GM19452 (cell line): Measurements from ENCODE around the gene SLC6A1.

Experiments used
- ATAC-seq: cut with Tn5 transposase; IDR thresholded peaks from one replicate; pipeline ENCODE4 v1.9.1; 2021; ENCODE audit not compliant: unreplicated experiment

SLC6A1 gene

GRCh38 chr3:11015369-11015768 lies 22.8 kb downstream of the SLC6A1 start:
- ATAC-seq = no peak

- ATAC-seq = no peak
These were observed 24.2 kb downstream of the SLC6A1 start for GRCh38 chr3:11016727-11017126.

GRCh38 chr3:11019116-11019819 lies 26.7 kb downstream of the SLC6A1 start:
- no peak for ATAC-seq

GRCh38 chr3:11020764-11021163 lies 28.2 kb downstream of the SLC6A1 start:
- ATAC-seq = no peak

GRCh38 chr3:11021611-11022011 lies 29.1 kb downstream of the SLC6A1 start:
- no peak for ATAC-seq

GRCh38 chr3:11022115-11022514 lies 29.6 kb downstream of the SLC6A1 start:
- ATAC-seq = no peak

- ATAC-seq = no peak
These were observed 31.6 kb downstream of the SLC6A1 start for GRCh38 chr3:11024181-11024580.

- ATAC-seq = no peak
These were observed 37.4 kb downstream of the SLC6A1 start for GRCh38 chr3:11029948-11030347.

GRCh38 chr3:11033871-11034270 lies 41.3 kb downstream of the SLC6A1 start:
- ATAC-seq = no peak

GRCh38 chr3:11034309-11034985 lies 41.9 kb downstream of the SLC6A1 start:
- no peak for ATAC-seq

- ATAC-seq = no peak
These were observed 43.4 kb downstream of the SLC6A1 start for GRCh38 chr3:11035757-11036505.

- no peak for ATAC-seq
These were observed 44.8 kb downstream of the SLC6A1 start for GRCh38 chr3:11037241-11037873.

GRCh38 chr3:11037976-11038375 lies 45.4 kb downstream of the SLC6A1 start:
- ATAC-seq = no peak

- no peak for ATAC-seq
These were observed 53.0 kb downstream of the SLC6A1 start for GRCh38 chr3:11045536-11045935.

GRCh38 chr3:11047500-11047899 lies 55.0 kb downstream of the SLC6A1 start:
- ATAC-seq = no peak

- ATAC-seq = no peak
These were observed 58.2 kb downstream of the SLC6A1 start for GRCh38 chr3:11050666-11051323.

GRCh38 chr3:11053926-11054503 lies 61.5 kb downstream of the SLC6A1 start:
- no peak for ATAC-seq

- no peak for ATAC-seq
These were observed 62.3 kb downstream of the SLC6A1 start for GRCh38 chr3:11054739-11055438.

GRCh38 chr3:11055496-11055895 lies 62.9 kb downstream of the SLC6A1 start:
- ATAC-seq = no peak

- no peak for ATAC-seq
These were observed 64.0 kb downstream of the SLC6A1 start for GRCh38 chr3:11056531-11057050.
